ENCODE data around the gene FAM83C.

Gene FAM83C

GRCh38 chr20:35237486-35237885 is 54.7 kb downstream of the FAM83C start:
- DNase-seq (ENCODE audit: low read depth, low spot score) = no peak

- DNase-seq (ENCODE audit: low read depth, low spot score) = no peak
These were observed 56.3 kb downstream of the FAM83C start for GRCh38 chr20:35235881-35236280.

Measured in iPS DF 19.7 (cell line).